Embryonic facial prominence (tissue), 1 donor: ENCODE results near the gene NAV2.
"Not testable (repeated sequence)": the region's sequence is repeated elsewhere in the genome, so short reads cannot be mapped to it uniquely, and the experiment has no call there.

Experiments
- DNase-seq: peaks from one replicate; pipeline ENCODE4 v3.0.0-alpha.2; 2016; ENCODE audit errors: extremely low spot score

NAV2 gene

GRCh38 chr11:19891022-19891421 lies 178.4 kb downstream of the NAV2 start:
- no peak for DNase-seq

- DNase-seq, result no peak
Observed at GRCh38 chr11:19892387-19892786, 179.8 kb downstream of the NAV2 start.

- DNase-seq, result no peak
Observed at GRCh38 chr11:19892876-19893275, 180.2 kb downstream of the NAV2 start.

GRCh38 chr11:19894404-19894803 lies 181.8 kb downstream of the NAV2 start:
- no peak for DNase-seq

GRCh38 chr11:19895037-19895436 lies 182.4 kb downstream of the NAV2 start:
- DNase-seq, result not testable (repeated sequence)

- DNase-seq, result no peak
Observed at GRCh38 chr11:19895776-19896175, 183.1 kb downstream of the NAV2 start.

GRCh38 chr11:19903620-19904069 lies 191.0 kb downstream of the NAV2 start:
- DNase-seq, result peak; percentile 63

- no peak for DNase-seq
Observed at GRCh38 chr11:19905280-19905853, 192.7 kb downstream of the NAV2 start.

GRCh38 chr11:19906126-19906525 lies 193.5 kb downstream of the NAV2 start:
- no peak for DNase-seq

GRCh38 chr11:19907008-19907579 lies 194.5 kb downstream of the NAV2 start:
- no peak for DNase-seq

GRCh38 chr11:19907839-19908238 lies 195.2 kb downstream of the NAV2 start:
- no peak for DNase-seq

- no peak for DNase-seq
Observed at GRCh38 chr11:19910931-19911330, 198.3 kb downstream of the NAV2 start.

GRCh38 chr11:19912115-19912957 lies 199.7 kb downstream of the NAV2 start:
- DNase-seq, result no peak

GRCh38 chr11:19912958-19913892 lies 200.6 kb downstream of the NAV2 start:
- DNase-seq, result no peak

GRCh38 chr11:19913893-19914249 lies 201.2 kb downstream of the NAV2 start:
- DNase-seq, result no peak

GRCh38 chr11:19915808-19916207 lies 203.2 kb downstream of the NAV2 start:
- DNase-seq, result no peak

GRCh38 chr11:19917069-19917468 lies 204.4 kb downstream of the NAV2 start:
- DNase-seq, result no peak

GRCh38 chr11:19918302-19919049 lies 205.8 kb downstream of the NAV2 start:
- DNase-seq, result no peak

- no peak for DNase-seq
Observed at GRCh38 chr11:19919050-19919561, 206.5 kb downstream of the NAV2 start.

- DNase-seq, result no peak
Observed at GRCh38 chr11:19920982-19921381, 208.3 kb downstream of the NAV2 start.
